HG02870 (cell line): ENCODE results near the gene LPP.

ENCODE experiments used
- ATAC-seq: cut with Tn5 transposase; IDR thresholded peaks from one replicate; pipeline ENCODE4 v1.9.1; 2021; ENCODE audit warnings: mild to moderate bottlenecking, moderate library complexity; ENCODE audit not compliant: unreplicated experiment

The LPP gene

GRCh38 chr3:188458756-188459155 is 304.8 kb downstream of the LPP start:
- no peak for ATAC-seq

DNA sequence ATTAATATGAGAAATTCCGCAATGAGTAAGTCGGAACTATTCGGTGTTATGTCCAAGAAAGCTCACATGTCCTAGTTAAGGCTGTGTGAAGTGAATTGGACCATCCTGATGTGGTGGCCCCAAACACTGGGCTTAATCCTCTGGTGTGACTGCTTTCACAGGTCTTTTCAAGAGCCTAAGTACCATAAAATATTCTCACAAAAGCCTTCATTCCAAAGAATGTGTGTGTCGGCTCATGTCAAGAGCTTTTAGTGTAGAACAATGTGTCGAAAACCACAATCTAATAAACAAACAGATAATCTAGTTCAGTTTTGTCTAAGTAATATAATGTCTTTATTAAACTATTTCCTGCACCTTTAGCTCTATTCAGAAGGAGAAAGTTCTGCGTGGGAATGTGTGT is 311.4 kb downstream of the LPP start:
- ATAC-seq, result no peak

- ATAC-seq, result no peak
Measured at GRCh38 chr3:188468196-188468595, 314.2 kb downstream of the LPP start.

GRCh38 chr3:188468662-188469061 is 314.7 kb downstream of the LPP start:
- no peak for ATAC-seq

GRCh38 chr3:188469228-188469885 is 315.4 kb downstream of the LPP start:
- ATAC-seq, result no peak

- ATAC-seq, result no peak
Measured at GRCh38 chr3:188470508-188471130, 316.7 kb downstream of the LPP start.

DNA sequence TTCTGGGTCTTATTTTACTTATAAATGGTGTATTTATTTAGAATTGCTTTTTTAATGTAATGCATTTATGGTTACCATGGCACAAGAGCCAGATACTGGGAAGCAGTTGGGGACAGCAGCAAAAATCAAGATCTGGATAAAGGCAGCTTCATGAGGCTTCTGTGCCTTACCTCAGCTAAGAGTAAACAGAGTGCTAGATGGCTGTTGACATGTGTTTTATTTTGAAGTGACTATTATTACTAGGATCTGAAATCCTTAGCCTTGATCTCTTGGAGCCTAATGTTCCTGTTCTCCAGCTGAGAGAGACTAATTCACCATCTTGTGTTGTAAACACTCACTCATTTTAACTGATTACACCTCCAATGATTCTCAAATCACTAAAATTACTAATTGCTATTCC is 317.8 kb downstream of the LPP start:
- ATAC-seq, result no peak

- ATAC-seq, result no peak
Measured at GRCh38 chr3:188472336-188472735, 318.4 kb downstream of the LPP start.

GRCh38 chr3:188473045-188473444 is 319.1 kb downstream of the LPP start:
- ATAC-seq, result no peak

DNA sequence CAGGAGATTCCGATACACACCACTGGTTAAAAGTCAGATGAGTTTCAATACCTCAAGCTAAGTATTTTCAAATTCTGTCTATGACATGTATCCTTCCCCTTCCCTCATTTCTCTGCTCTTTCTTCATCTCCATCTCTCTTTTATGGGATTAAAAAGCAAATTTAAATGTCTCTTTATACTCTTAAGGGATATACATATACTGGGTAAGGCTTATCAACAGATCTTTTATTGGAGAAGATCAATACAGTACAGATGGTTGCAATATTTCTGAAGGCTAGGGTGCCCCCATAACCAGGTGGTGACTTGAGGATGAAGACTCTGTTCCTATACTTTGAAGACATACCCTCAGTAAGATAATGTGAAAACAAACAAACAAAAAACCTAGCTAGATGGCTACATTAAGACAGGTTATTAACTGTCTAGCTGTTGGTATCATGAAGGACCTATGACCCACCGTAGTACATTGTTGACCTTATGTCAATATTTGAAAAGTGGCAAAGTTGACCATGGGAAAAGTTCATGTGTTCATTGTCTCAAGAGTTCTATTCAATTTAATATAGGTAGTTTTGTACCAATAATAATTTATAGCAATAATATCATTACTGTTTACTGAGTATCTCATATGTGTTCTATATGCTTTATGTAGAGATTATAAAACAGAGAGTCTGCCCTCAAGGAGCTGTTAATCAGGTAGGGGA is 319.8 kb downstream of the LPP start:
- ATAC-seq, result no peak

DNA sequence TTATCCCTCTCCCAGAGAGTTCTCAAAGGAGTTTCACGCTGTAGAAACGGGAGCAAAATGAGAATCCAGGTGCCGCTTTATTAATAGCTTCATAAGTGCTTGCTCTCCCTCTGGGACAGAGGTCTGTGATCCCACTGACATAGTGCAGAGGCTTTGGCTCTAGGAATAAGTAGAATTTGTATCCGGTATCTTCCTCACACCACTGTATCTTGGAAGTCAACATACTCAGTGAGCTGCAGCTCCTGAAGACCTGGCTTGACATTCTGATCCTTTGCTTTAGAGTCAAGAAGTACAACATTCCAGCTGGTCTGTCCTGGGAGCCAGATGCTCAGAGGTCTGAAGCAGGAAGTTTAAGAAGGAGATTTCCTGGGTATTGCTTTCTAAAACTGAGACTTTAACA is 323.0 kb downstream of the LPP start:
- ATAC-seq, result no peak

GRCh38 chr3:188480011-188480410 is 326.1 kb downstream of the LPP start:
- ATAC-seq, result no peak

GRCh38 chr3:188482929-188483328 is 329.0 kb downstream of the LPP start:
- no peak for ATAC-seq

GRCh38 chr3:188486126-188486525 is 332.2 kb downstream of the LPP start:
- no peak for ATAC-seq

GRCh38 chr3:188486952-188487351 is 333.0 kb downstream of the LPP start:
- no peak for ATAC-seq

DNA sequence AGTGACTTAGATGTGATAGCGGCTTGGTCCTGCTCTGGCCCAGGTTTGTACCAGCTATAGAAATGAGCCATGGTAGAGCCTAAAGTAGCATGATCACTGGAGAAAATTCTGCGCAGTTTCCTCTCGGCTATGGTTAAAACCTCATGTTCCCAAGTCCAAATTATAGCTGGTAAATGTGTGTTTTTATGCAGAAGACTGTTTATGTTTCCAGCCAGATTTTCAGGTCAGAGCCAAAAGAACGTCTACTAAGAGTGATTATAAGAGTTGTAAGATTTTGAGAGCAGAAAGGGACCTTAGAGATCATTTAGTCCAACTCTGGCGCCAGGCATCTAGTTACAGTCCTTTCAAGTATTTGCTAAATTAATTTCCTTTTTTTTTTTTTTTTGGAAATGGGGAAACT is 333.7 kb downstream of the LPP start:
- no peak for ATAC-seq

- no peak for ATAC-seq
Measured at GRCh38 chr3:188488801-188489200, 334.8 kb downstream of the LPP start.

- no peak for ATAC-seq
Measured at GRCh38 chr3:188489639-188490405, 335.9 kb downstream of the LPP start.

- ATAC-seq, result no peak
Measured at GRCh38 chr3:188490416-188490815, 336.5 kb downstream of the LPP start.

DNA sequence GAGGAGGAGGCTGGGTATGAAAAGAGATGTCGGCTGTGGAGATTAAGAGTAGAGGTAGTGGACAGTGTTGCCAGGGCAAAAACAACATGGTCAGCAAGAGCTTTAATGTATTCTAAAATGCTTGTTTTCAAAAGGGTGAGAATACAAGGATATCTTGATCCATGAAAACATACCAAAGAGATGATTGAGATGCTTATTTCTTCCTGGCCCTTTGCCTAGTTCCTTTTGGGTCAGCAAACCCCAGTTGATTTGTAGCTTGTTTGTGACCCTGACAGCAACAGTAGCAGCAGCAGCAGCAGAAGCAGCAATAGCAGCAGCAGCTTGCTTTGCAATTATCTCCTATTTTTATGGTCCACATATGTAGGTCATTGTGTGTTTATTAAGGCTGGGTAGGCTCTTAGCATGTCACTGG is 337.3 kb downstream of the LPP start:
- ATAC-seq, result no peak

- ATAC-seq, result no peak
Measured at GRCh38 chr3:188496390-188496789, 342.4 kb downstream of the LPP start.

- ATAC-seq, result no peak
Measured at GRCh38 chr3:188497021-188497420, 343.1 kb downstream of the LPP start.
